Esophagus (tissue), 2 donors: Measurements from ENCODE around the gene KDM4C. TPM values are rescaled to one million over a fixed set of nuclear protein-coding genes. Genes with fewer than 3 reads are reported as not detected.
"Not testable (repeated sequence)": the region's sequence is repeated elsewhere in the genome, so short reads cannot be mapped to it uniquely, and the experiment has no call there.

Experiments used
- H3K27ac ChIP-seq, 2 donors: one replicate each; pipeline ENCODE4 v1.5.1; 2013; ENCODE audit warnings: low read depth in 2 of 2, mild to moderate bottlenecking in 2 of 2, inconsistent platforms in 1 of 2, low read length in 1 of 2, moderate library complexity in 1 of 2
- H3K27me3 ChIP-seq, 2 donors: one replicate each; pipeline ENCODE4 v1.6.1; 2013; ENCODE audit warnings: low read length in 2 of 2, control low read depth in 1 of 2, mild to moderate bottlenecking in 1 of 2; ENCODE audit not compliant: insufficient read depth in 2 of 2, control insufficient read depth in 1 of 2
- H3K36me3 ChIP-seq, 2 donors: one replicate each; pipeline ENCODE4 v1.6.1; 2013; ENCODE audit warnings: low read length in 1 of 2; ENCODE audit not compliant: control insufficient read depth in 2 of 2, insufficient read depth in 2 of 2
- H3K4me1 ChIP-seq, 2 donors: one replicate each; pipeline ENCODE4 v1.6.1; 2013; ENCODE audit warnings: low read length in 1 of 2; ENCODE audit not compliant: control insufficient read depth in 2 of 2, insufficient read depth in 2 of 2
- H3K4me3 ChIP-seq, 2 donors: one replicate each; pipeline ENCODE4 v1.5.1; 2013; ENCODE audit warnings: low read length in 2 of 2, mild to moderate bottlenecking in 2 of 2, low read depth in 1 of 2, moderate library complexity in 1 of 2
- H3K9me3 ChIP-seq, 2 donors: one replicate each; pipeline ENCODE4 v1.6.1; 2013; ENCODE audit warnings: mild to moderate bottlenecking in 2 of 2, low read depth in 1 of 2, low read length in 1 of 2, moderate library complexity in 1 of 2; ENCODE audit not compliant: control insufficient read depth in 2 of 2, insufficient read depth in 1 of 2
- WGBS, 2 donors: extraction: QIAGEN DNeasy Blood & Tissue Kit; methylation state at CpG; one replicate each; pipeline ENCODE4 v1.1.7; 2013; 5-methylcytosine and 5-hydroxymethylcytosine counted together
- polyA plus RNA-seq, 2 donors: library from polyadenylated mRNA; stranded (reverse); fragments of 200-250 nt; gene quantifications; one replicate each; pipeline ENCODE4 v1.2.3, GENCODE V29; 2013
- donor health status: healthy with polysubstance abuse.
- donor health status: Bipolar disorder and iron deficiency.

KDM4C gene
- polyA plus RNA-seq, 2 donors: 5.9 to 8.0 TPM

GRCh38 chr9:6941501-6941900 lies 183.7 kb downstream of the KDM4C start:
- H3K27ac ChIP-seq: no peak overlapping the region
- H3K36me3 ChIP-seq: no peaks in the 10 kb centered on the region
- no peaks in the 10 kb centered on the region for H3K9me3 ChIP-seq
- no peak overlapping the region for H3K4me3 ChIP-seq
- H3K4me1 ChIP-seq: no peaks in the 10 kb centered on the region
- no peaks in the 10 kb centered on the region for H3K27me3 ChIP-seq
- WGBS, 2 donors: 83 to 92% methylated on average over 4 of the region's 4 CpGs

- 87 to 91% methylated on average over 4 of the region's 4 CpGs for WGBS, 2 donors
- H3K9me3 ChIP-seq: no peaks in the 10 kb centered on the region
- no peaks in the 10 kb centered on the region for H3K27me3 ChIP-seq
- H3K4me1 ChIP-seq: no peaks in the 10 kb centered on the region
- no peaks in the 10 kb centered on the region for H3K36me3 ChIP-seq
- no peak overlapping the region for H3K4me3 ChIP-seq
- no peak overlapping the region for H3K27ac ChIP-seq
Observed at GRCh38 chr9:6942406-6942805, 184.6 kb downstream of the KDM4C start.

GRCh38 chr9:6943293-6943692 lies 185.5 kb downstream of the KDM4C start:
- H3K27ac ChIP-seq: no peak overlapping the region
- no peaks in the 10 kb centered on the region for H3K9me3 ChIP-seq
- WGBS, 2 donors: 90 to 95% methylated on average over 6 of the region's 6 CpGs
- no peaks in the 10 kb centered on the region for H3K27me3 ChIP-seq
- no peaks in the 10 kb centered on the region for H3K36me3 ChIP-seq
- no peak overlapping the region for H3K4me3 ChIP-seq
- no peaks in the 10 kb centered on the region for H3K4me1 ChIP-seq

- H3K4me3 ChIP-seq: no peak overlapping the region
- no peaks in the 10 kb centered on the region for H3K27me3 ChIP-seq
- no peaks in the 10 kb centered on the region for H3K9me3 ChIP-seq
- H3K36me3 ChIP-seq: no peaks in the 10 kb centered on the region
- H3K4me1 ChIP-seq: no peaks in the 10 kb centered on the region
- WGBS, 2 donors: 42 to 44% methylated on average over 1 of the region's 1 CpG
- no peak overlapping the region for H3K27ac ChIP-seq
Observed at GRCh38 chr9:6944093-6944551, 186.3 kb downstream of the KDM4C start.

GRCh38 chr9:6944896-6945295 lies 187.1 kb downstream of the KDM4C start:
- H3K4me1 ChIP-seq: no peaks in the 10 kb centered on the region
- WGBS, 2 donors: 93 to 94% methylated on average over 4 of the region's 4 CpGs
- no peak overlapping the region for H3K27ac ChIP-seq
- H3K9me3 ChIP-seq: no peaks in the 10 kb centered on the region
- no peak overlapping the region for H3K4me3 ChIP-seq
- H3K27me3 ChIP-seq: no peaks in the 10 kb centered on the region
- no peaks in the 10 kb centered on the region for H3K36me3 ChIP-seq

- Histone ChIP-seq H3K4me3 (no peak overlapping the region), H3K27me3 (no peaks in the 10 kb centered on the region), H3K4me1 (no peaks in the 10 kb centered on the region), H3K36me3 (no peaks in the 10 kb centered on the region), H3K9me3 (no peaks in the 10 kb centered on the region), H3K27ac (no peak overlapping the region)
Observed at GRCh38 chr9:6945816-6946215, 188.0 kb downstream of the KDM4C start.

- no peaks in the 10 kb centered on the region for H3K36me3 ChIP-seq
- H3K27me3 ChIP-seq: no peaks in the 10 kb centered on the region
- WGBS, 2 donors: 88 to 91% methylated on average over 3 of the region's 3 CpGs
- H3K9me3 ChIP-seq: no peaks in the 10 kb centered on the region
- H3K4me1 ChIP-seq: no peaks in the 10 kb centered on the region
- H3K4me3 ChIP-seq: no peak overlapping the region
- H3K27ac ChIP-seq: no peak overlapping the region
Observed at GRCh38 chr9:6946583-6947166, 188.9 kb downstream of the KDM4C start.

GRCh38 chr9:6948921-6949320 lies 191.1 kb downstream of the KDM4C start:
- not testable (repeated sequence) for H3K4me3 ChIP-seq, H3K27ac ChIP-seq, H3K4me1 ChIP-seq, H3K27me3 ChIP-seq, H3K36me3 ChIP-seq, H3K9me3 ChIP-seq
- WGBS, 2 donors: 95 to 98% methylated on average over 28 to 31 of the region's 31 CpGs

GRCh38 chr9:6955251-6955921 lies 197.6 kb downstream of the KDM4C start:
- 49 to 53% methylated on average over 7 of the region's 7 CpGs for WGBS, 2 donors
- no peaks in the 10 kb centered on the region for H3K27me3 ChIP-seq
- H3K9me3 ChIP-seq: no peaks in the 10 kb centered on the region
- H3K27ac ChIP-seq: no peak overlapping the region
- H3K4me1 ChIP-seq: no peaks in the 10 kb centered on the region
- H3K4me3 ChIP-seq: no peak overlapping the region
- H3K36me3 ChIP-seq: no peaks in the 10 kb centered on the region

- Histone ChIP-seq H3K27ac (no peak overlapping the region), H3K9me3 (no peaks in the 10 kb centered on the region), H3K36me3 (peaks cover 0 to 4% of the 10 kb centered on the region in 2 donors), H3K4me3 (no peak overlapping the region), H3K27me3 (no peaks in the 10 kb centered on the region), H3K4me1 (no peaks in the 10 kb centered on the region)
- 85 to 94% methylated on average over 2 of the region's 2 CpGs for WGBS, 2 donors
Observed at GRCh38 chr9:6956879-6957278, 199.1 kb downstream of the KDM4C start.
